Activated T-cell treated with anti-CD3 and anti-CD28 coated beads for 1 hour (primary cell): ENCODE data around the gene PPHLN1.

Source experiments
- DNase-seq: peaks from one replicate; pipeline ENCODE4 v3.0.0-alpha.2; 2020; ENCODE audit warnings: low read depth

The PPHLN1 gene

DNA sequence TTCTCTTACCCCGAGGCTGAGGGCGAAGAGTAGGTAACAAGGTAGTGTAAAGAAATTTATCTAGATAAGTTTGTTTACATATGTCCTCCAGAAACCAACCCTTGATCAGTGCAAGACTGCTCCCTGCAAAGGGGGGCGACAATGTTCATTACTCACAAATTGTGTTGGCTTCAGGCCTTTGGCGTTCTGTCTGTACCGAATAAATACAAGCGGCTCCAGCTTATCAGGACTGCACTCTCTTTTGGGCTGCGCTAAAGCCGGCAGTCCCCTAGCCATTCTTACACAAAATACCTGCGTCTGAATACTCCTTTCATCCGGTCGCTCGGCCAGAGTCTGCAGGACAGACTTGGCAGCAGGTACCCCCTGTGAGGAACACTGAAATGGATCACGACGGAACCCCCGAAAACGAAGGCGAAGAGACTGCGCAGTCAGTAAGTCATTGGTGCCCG, 116.4 kb downstream of the PPHLN1 start:
- no peak for DNase-seq

DNA sequence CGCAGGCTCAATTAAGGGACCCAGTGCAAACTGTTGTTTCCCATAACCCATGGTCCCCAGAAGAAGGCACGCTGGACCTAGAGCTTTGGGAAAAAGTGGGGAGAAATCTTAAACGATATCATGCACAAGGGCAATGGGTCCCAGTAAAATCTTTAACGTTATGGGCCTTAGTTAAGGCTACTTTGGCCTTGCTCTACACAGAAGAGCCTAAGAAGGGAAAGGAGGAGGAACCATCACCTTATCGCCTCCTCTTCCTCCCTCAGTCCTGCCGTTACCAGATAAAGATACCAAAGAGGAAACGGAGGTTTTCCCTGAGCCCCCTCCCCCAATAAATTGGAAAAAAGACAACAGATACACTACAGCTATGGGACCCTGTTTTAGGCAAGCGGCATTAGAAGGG, 116.9 kb downstream of the PPHLN1 start:
- DNase-seq: no peak

DNA sequence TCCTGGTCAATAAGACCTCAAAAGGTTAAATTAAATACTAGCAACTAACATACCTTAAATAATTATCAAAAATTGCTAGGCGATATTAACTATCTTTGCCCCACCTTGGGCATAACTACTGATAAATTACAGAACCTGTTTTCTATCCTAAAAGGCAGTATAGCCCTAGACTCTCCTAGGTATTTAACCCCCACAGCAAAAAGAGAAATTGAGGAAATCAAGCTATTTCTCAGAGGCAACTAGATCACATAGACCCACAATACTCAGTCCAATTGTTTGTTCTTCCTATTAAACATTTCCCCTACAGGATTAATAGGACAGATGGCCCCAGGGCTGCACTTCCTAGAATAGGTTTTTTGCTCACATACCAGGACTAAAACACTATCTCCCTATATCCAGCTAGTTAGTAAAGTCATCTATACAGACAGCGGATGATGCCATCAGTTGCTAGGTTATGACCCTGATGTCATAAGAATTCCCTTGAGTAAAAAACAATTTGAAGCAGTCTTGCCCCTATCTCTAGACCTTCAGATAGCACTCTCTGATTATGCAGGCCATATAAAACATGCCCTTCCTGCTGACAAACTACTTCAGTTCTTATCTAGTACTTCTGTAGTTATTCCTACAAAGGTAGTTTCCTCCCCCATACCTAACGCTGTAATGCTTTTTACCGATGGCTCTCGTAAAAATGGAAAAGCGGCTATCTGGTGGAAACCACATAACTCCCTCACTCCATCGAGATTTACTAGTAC, 118.4 kb downstream of the PPHLN1 start:
- no peak for DNase-seq

- DNase-seq: no peak
These were observed 119.9 kb downstream of the PPHLN1 start for GRCh38 chr12:42445891-42446290.

GRCh38 chr12:42446761-42447160, 120.8 kb downstream of the PPHLN1 start:
- no peak for DNase-seq

DNA sequence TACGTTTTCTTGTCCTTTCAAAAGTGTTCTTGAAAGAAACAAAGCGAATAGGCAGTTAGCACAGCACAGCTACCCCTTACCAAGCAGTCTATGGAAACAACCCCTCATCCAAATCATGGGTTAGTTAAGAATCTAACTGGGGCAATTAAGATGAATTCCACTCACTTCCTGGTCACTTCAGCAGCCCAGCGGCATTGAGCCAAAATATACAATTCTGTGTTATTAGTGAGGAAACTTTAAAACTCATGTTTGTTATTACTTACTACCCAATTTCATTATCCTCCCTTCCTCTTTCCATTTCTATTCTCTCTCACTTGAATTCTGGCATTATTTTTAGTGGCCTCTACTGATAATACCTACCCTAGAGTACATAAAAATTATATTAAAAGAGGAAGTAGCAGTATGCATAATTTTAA, 121.4 kb downstream of the PPHLN1 start:
- no peak for DNase-seq

- DNase-seq: no peak
These were observed 122.9 kb downstream of the PPHLN1 start for GRCh38 chr12:42448841-42449240.

- no peak for DNase-seq
These were observed 124.3 kb downstream of the PPHLN1 start for GRCh38 chr12:42450248-42450647.

- no peak for DNase-seq
These were observed 132.6 kb downstream of the PPHLN1 start for GRCh38 chr12:42458575-42458974.

DNA sequence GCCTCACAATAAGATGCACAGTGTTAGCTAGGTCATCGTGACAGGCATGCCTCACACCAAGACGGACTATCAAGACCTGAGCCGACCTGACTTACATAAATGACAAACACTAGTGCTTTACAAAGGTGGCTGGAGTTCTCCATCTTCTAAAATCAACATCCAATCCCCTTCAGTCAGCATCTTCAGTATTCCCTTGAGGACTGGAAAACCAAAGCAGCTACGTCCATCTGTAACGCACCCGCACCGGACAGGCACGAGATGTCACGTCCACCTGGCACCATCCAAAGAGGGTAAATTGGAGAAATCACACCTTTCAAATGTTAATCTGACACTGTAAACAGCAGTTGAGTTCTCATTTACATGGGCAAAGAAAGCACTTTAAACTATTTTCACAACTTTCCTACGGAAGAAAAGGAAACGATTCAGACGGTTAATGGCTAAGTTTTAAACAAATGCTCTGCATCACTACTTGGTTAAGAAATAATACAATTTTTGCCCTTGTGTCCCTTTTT, 133.4 kb downstream of the PPHLN1 start:
- DNase-seq: no peak

DNA sequence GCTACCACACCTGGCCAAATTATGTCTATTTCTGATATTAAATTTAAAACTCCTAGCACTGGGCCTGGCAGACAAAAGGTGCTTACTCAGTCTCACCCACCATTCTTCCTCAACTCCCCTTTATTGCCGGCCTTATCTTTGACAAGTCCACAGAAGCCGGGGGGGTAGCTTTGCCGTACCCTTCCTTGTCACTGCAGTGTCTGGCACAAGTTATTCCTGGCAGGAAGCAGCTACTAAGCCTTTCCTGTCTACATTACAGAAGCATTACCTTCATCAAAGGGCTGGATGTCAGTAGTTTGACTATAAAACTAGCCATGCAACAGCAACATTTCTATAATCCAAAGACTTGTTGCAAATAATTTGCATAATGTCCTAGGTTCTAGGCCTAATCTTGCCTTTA, 136.5 kb downstream of the PPHLN1 start:
- no peak for DNase-seq

GRCh38 chr12:42463671-42464070, 137.7 kb downstream of the PPHLN1 start:
- no peak for DNase-seq

DNA sequence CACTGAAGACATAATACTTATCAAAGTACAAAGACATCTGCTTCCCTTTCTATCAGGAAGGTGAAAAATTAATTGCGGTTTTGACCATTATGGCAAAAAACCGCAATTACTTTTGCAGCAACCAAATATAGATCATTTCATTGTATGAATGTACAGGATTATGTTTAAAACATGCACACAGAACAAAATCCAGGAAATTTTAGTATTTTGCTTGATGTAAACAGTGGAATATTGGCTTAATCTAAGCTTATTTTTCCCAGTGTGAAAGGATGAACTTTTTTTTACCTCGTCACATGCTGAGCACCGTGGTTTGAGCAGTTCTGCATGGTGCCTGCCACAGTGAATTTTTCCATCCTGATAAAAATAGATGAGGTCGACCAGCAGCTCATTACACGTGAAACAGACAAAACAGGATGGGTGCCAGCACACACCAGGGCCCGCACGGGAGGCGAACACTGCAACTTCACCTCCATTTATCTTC, 142.4 kb downstream of the PPHLN1 start:
- no peak for DNase-seq

GRCh38 chr12:42468921-42469320, 143.0 kb downstream of the PPHLN1 start:
- DNase-seq: no peak

- no peak for DNase-seq
These were observed 143.6 kb downstream of the PPHLN1 start for GRCh38 chr12:42469355-42470175.

DNA sequence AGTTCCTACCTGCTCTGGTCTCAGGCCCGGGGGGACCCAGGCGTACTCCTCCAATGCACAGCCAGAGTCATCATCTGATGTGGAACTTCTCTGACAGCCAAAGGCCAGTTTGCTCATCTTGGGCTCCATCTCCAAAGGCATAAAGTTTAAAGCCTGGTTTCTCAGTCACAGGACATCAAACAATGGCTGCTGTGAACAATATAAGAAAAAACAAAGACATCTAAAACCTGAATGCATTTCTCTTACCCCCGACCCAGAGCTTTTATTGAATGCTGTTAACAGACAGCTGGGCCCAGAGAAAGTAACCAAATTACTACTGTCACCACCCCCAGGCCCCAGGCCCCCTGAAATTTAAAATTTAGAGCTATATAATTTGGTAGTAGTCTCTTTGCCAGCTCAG, 146.4 kb downstream of the PPHLN1 start:
- DNase-seq: no peak

DNA sequence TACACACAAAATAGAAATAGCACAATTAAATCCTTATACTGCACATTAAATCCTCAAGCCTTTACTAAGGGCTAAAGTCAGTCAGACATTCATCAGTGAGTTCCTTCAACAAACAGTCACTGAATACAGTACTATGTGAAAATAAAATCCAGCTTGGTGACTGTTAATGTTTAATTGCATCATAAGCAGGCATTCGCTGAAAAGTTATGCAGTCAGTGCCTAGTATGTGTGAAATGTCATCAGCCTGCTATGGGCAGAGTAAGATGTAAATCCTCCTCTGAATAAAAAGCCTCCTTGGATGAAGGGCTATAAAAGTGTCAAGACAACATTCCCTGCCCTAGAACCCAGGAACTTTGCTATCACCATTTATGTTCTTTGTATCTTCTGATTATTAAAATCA, 147.2 kb downstream of the PPHLN1 start:
- DNase-seq: no peak

GRCh38 chr12:42473561-42473960, 147.6 kb downstream of the PPHLN1 start:
- DNase-seq: no peak

DNA sequence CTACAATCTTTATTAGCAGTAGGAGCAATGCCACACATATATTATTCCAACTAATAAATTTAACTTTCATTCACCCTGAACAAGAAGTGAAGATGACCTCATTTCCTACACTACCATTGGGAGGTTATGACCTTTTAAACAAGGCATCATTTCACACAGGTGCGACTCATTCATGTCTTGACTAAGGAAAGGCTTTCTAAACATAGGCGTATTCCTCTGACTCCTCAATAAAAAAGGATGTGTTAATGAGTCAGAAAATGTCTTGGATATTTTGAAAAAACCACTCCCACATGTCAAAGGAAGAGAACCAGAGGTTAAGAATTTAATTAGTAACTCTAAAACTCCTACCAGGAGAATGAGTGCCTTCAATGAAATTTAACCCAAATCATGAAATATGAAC, 148.4 kb downstream of the PPHLN1 start:
- no peak for DNase-seq

DNA sequence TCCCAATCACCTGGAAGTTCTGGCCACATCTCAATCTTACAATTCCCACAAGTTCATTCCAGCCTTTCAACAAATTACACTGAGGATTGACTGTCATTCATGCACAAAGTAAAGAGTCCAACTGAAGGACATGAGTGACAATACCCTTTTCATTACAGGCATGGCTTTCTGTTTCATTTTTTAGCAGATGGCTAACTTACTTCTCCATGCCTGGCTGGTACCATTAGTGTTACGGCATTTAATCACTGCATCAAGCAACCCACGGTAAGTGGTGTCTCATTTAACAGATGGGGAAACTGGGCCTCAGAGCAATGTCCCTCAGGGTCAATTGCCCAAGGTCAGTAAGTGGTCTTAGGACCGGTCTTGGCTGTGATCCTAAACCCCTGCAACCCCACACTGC, 149.1 kb downstream of the PPHLN1 start:
- no peak for DNase-seq

- no peak for DNase-seq
These were observed 152.0 kb downstream of the PPHLN1 start for GRCh38 chr12:42477941-42478340.

DNA sequence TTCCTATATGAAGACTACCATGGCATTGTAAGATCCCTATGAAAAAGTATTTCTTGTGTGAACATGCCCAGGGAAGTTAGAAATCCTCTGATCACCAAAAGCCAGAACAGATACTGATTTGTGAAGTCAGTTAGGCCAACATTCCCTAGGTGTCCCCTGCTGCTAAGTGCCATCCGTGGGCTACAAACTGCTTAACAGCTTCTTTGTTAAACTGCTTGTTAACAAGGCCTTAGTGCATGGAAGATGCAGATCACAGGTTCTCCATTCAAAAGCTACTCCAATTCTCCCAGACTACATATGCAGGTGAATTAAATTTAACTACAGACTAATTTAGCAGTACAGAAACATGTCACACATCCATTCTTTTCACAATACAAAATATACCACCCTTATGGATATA, 155.4 kb downstream of the PPHLN1 start:
- no peak for DNase-seq
